COLO668 (cell line): Measurements from ENCODE around the gene NGF.

Source experiments
- DNase-seq: peaks from one replicate; lab custom pipeline; 2025; ENCODE audit not compliant: unreplicated experiment; lab: John Stamatoyannopoulos, UW

NGF gene

GRCh38 chr1:115239426-115239825, 98.6 kb downstream of the NGF start:
- DNase-seq: no peak

- DNase-seq: no peak
Observed at GRCh38 chr1:115239148-115239422, 99.0 kb downstream of the NGF start.

- peak; percentile 26 for DNase-seq
Observed at GRCh38 chr1:115238336-115239147, 99.5 kb downstream of the NGF start.

- DNase-seq: no peak
Observed at GRCh38 chr1:115237507-115237906, 100.5 kb downstream of the NGF start.

GRCh38 chr1:115237023-115237422, 101.0 kb downstream of the NGF start:
- no peak for DNase-seq
